ENCODE measurements around the gene CDH23.

The CDH23 gene

DNA sequence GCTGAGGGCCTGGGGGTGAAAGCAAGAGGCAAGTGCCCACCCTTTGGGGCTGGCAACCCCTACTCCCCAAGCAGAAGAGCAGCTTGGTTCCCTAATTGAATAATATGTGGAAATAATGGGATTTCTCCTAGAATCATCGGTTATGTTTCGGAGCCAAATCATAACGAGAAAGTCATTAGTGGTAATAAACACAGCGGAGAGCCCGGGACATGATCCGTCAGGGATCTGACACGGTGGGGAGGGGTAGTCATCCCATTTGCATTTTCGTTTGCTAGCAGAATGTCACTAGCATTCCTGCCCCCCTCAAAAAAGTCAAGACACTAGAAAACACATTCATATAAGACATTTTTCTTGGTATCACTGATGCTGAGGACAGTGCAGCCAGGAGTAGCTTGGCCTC is 140.4 kb downstream of the CDH23 start:
- Histone ChIP-seq H3K9me3 (ENCODE audit: insufficient read depth, low read depth, low read length) (no peaks in the 10 kb centered on the region), H3K4me1 (ENCODE audit: control insufficient read depth in 1 of 2, insufficient read depth in 2 of 2, low read length in 2 of 2) (peaks cover 1 to 7% of the 10 kb centered on the region in 2 experiments), H2BK12ac (ENCODE audit: low read length) (no peak overlapping the region), H2BK120ac (ENCODE audit: insufficient read depth, low read length, poor library complexity) (no peak overlapping the region), H3K79me1 (ENCODE audit: low read length) (no peaks in the 10 kb centered on the region), H4K8ac (ENCODE audit: low read depth, low read length) (no peak overlapping the region), H2AFZ (ENCODE audit: insufficient read depth, low read length, poor library complexity) (no peak overlapping the region), H3K9ac (ENCODE audit: low read length) (no peak overlapping the region), H3K4me3 (ENCODE audit: low read depth, low read length) (no peak overlapping the region), H3K27me3 (ENCODE audit: insufficient read depth, low read length) (no peaks in the 10 kb centered on the region), H3K27ac (ENCODE audit: low read depth, low read length) (no peak overlapping the region), H4K12ac (ENCODE audit: low read depth, low read length) (no peak overlapping the region), H3K4ac (ENCODE audit: low read depth, low read length) (no peak overlapping the region), H3K23ac (ENCODE audit: low read length) (no peak overlapping the region), H3K36me3 (ENCODE audit: control insufficient read depth in 1 of 2, insufficient read depth in 2 of 2, low read length in 2 of 2) (no peaks in the 10 kb centered on the region), H2BK5ac (ENCODE audit: low read depth, low read length, poor library complexity) (no peak overlapping the region), H3K14ac (ENCODE audit: low read length) (no peak overlapping the region), H3K79me2 (ENCODE audit: control insufficient read depth, insufficient read depth, low read length, poor library complexity) (no peaks in the 10 kb centered on the region), H2AK5ac (ENCODE audit: low read length) (no peak overlapping the region), H3K4me2 (ENCODE audit: low read length) (no peak overlapping the region), H3K18ac (ENCODE audit: low read length) (no peak overlapping the region), H4K91ac (ENCODE audit: low read depth, low read length) (no peak overlapping the region)
- no peak for DNase-seq
- WGBS (ENCODE audit: extremely low coverage, insufficient coverage, insufficient read length) = no CpG with 5 or more reads among the region's 8 CpGs

DNA sequence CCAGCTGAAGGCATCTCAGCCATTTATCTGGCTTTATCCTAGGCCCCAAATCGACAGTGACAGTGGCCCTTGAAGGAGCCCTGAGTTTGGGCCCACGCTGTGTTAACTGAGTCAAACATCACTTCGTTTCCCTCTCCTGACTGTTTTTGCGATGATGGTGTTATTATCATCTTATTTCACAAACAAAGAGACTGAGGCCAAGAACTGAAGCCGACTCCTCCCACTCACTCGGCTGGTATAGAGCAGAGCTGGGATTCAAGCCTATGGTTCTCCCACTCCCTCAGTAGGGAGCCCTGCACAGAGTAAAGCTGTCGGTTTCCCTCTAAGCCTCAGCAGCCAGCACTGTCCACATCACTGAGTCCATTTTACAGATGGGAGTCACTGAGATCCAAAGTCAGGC is 141.0 kb downstream of the CDH23 start:
- H3K79me2 ChIP-seq (ENCODE audit: control insufficient read depth, insufficient read depth, low read length, poor library complexity) = no peaks in the 10 kb centered on the region
- no CpG with 5 or more reads among the region's 7 CpGs for WGBS (ENCODE audit: extremely low coverage, insufficient coverage, insufficient read length)
- no peak overlapping the region for H4K12ac ChIP-seq (ENCODE audit: low read depth, low read length)

DNA sequence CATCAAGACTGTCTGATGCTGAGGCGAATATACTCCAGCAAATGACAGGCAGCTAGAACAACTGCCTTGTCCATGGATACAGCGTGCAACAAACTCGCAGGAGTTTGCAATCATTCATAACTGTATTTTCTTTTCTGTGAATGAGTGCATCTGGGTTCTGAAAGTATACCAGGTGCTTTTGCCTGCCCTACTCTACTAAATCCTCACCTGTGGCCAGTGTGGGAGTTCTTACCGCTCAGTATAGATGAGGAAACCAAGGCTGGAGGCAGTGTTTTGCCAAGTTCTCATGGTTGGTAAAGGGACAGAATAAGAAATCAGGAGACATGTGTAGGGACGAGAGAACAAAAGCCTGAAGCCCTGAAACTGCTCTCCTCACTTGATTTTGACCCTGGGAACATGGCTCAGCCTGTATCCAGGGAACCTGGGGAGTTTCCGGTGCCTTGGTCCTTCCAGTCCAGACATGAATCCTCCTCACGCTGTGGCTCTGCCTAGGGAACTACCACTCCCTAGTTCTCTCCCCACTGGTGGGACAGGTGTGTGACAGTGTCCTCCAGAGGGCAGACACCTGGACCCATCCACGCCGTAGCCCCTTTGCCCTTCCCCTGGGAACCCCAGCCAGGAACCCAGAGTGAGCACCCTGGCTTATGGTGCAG is 142.0 kb downstream of the CDH23 start:
- no peak overlapping the region for H3K4me3 ChIP-seq (ENCODE audit: low read depth, low read length)
- no peak overlapping the region for H3K4ac ChIP-seq (ENCODE audit: low read depth, low read length)
- H2BK120ac ChIP-seq (ENCODE audit: insufficient read depth, low read length, poor library complexity) = no peak overlapping the region
- H3K9ac ChIP-seq (ENCODE audit: low read length) = no peak overlapping the region
- no peaks in the 10 kb centered on the region for H3K79me1 ChIP-seq (ENCODE audit: low read length)
- H4K91ac ChIP-seq (ENCODE audit: low read depth, low read length) = no peak overlapping the region
- H3K9me3 ChIP-seq (ENCODE audit: insufficient read depth, low read depth, low read length) = no peaks in the 10 kb centered on the region
- WGBS (ENCODE audit: extremely low coverage, insufficient coverage, insufficient read length) = no CpG with 5 or more reads among the region's 9 CpGs
- no peak overlapping the region for H2AK5ac ChIP-seq (ENCODE audit: low read length)
- H3K27ac ChIP-seq (ENCODE audit: low read depth, low read length) = no peak overlapping the region
- H2BK5ac ChIP-seq (ENCODE audit: low read depth, low read length, poor library complexity) = no peak overlapping the region
- no peak overlapping the region for H2BK12ac ChIP-seq (ENCODE audit: low read length)
- H3K23ac ChIP-seq (ENCODE audit: low read length) = no peak overlapping the region
- H4K8ac ChIP-seq (ENCODE audit: low read depth, low read length) = no peak overlapping the region
- H3K14ac ChIP-seq (ENCODE audit: low read length) = no peak overlapping the region
- no peaks in the 10 kb centered on the region for H3K36me3 ChIP-seq (ENCODE audit: control insufficient read depth in 1 of 2, insufficient read depth in 2 of 2, low read length in 2 of 2)
- H3K27me3 ChIP-seq (ENCODE audit: insufficient read depth, low read length) = no peaks in the 10 kb centered on the region
- H3K79me2 ChIP-seq (ENCODE audit: control insufficient read depth, insufficient read depth, low read length, poor library complexity) = no peaks in the 10 kb centered on the region
- peaks cover 11 to 17% of the 10 kb centered on the region in 2 experiments for H3K4me1 ChIP-seq (ENCODE audit: control insufficient read depth in 1 of 2, insufficient read depth in 2 of 2, low read length in 2 of 2)
- no peak overlapping the region for H4K12ac ChIP-seq (ENCODE audit: low read depth, low read length)
- no peak overlapping the region for H3K18ac ChIP-seq (ENCODE audit: low read length)
- no peak for DNase-seq
- H2AFZ ChIP-seq (ENCODE audit: insufficient read depth, low read length, poor library complexity) = no peak overlapping the region
- no peak overlapping the region for H3K4me2 ChIP-seq (ENCODE audit: low read length)

More for the DNA sequence above, 141.0 kb downstream of the CDH23 start:
- H2BK12ac ChIP-seq (ENCODE audit: low read length) = no peak overlapping the region
- no peaks in the 10 kb centered on the region for H3K79me1 ChIP-seq (ENCODE audit: low read length)
- no peak for DNase-seq
- H3K9me3 ChIP-seq (ENCODE audit: insufficient read depth, low read depth, low read length) = no peaks in the 10 kb centered on the region
- H3K27ac ChIP-seq (ENCODE audit: low read depth, low read length) = no peak overlapping the region
- no peak overlapping the region for H3K4me2 ChIP-seq (ENCODE audit: low read length)
- H3K27me3 ChIP-seq (ENCODE audit: insufficient read depth, low read length) = no peaks in the 10 kb centered on the region
- H3K4me1 ChIP-seq (ENCODE audit: control insufficient read depth in 1 of 2, insufficient read depth in 2 of 2, low read length in 2 of 2) = peaks cover 5 to 11% of the 10 kb centered on the region in 2 experiments
- no peaks in the 10 kb centered on the region for H3K36me3 ChIP-seq (ENCODE audit: control insufficient read depth in 1 of 2, insufficient read depth in 2 of 2, low read length in 2 of 2)
- H2BK5ac ChIP-seq (ENCODE audit: low read depth, low read length, poor library complexity) = no peak overlapping the region
- no peak overlapping the region for H2BK120ac ChIP-seq (ENCODE audit: insufficient read depth, low read length, poor library complexity)
- no peak overlapping the region for H2AFZ ChIP-seq (ENCODE audit: insufficient read depth, low read length, poor library complexity)
- H4K8ac ChIP-seq (ENCODE audit: low read depth, low read length) = no peak overlapping the region
- H3K18ac ChIP-seq (ENCODE audit: low read length) = no peak overlapping the region
- H3K9ac ChIP-seq (ENCODE audit: low read length) = no peak overlapping the region
- H2AK5ac ChIP-seq (ENCODE audit: low read length) = no peak overlapping the region
- no peak overlapping the region for H3K23ac ChIP-seq (ENCODE audit: low read length)
- H3K4ac ChIP-seq (ENCODE audit: low read depth, low read length) = no peak overlapping the region
- no peak overlapping the region for H3K4me3 ChIP-seq (ENCODE audit: low read depth, low read length)
- H4K91ac ChIP-seq (ENCODE audit: low read depth, low read length) = no peak overlapping the region
- no peak overlapping the region for H3K14ac ChIP-seq (ENCODE audit: low read length)

DNA sequence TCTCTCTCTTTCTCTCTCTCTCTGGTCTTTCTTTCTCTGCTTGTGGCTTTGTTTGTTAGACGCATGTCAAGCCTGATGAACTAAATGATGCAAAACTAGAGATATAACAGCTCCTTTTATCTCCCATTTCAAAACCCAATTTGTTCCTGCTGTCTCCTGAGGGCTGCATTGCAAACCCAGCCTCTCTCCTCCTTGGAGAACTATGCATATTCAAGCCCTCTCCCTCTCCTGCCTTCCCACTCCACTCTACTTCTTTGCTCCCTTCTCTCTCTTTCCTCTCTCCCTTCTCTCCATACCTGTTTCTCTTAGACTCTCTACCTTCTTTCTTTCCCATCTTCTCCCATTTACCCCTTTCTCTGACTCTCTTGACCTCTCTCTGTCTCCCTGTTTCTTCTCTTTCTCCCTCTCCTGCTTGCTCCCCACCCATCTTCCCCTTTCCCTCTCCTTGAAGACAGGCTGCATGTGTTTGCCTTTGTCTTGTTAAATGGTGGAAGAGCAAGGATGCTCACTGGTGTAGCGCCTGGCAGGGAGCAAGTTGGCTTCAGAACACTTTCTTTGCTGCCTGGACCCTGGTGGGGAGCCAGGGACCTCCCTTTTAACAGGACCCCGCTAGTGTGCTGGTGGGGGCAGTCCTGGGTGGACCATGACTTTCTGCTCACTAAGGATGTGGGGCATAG is 142.9 kb downstream of the CDH23 start:
- H3K4me1 ChIP-seq (ENCODE audit: control insufficient read depth in 1 of 2, insufficient read depth in 2 of 2, low read length in 2 of 2) = peaks cover 11 to 16% of the 10 kb centered on the region in 2 experiments

More for the DNA sequence above, 142.9 kb downstream of the CDH23 start:
- Histone ChIP-seq H2AFZ (ENCODE audit: insufficient read depth, low read length, poor library complexity) (no peak overlapping the region), H3K79me2 (ENCODE audit: control insufficient read depth, insufficient read depth, low read length, poor library complexity) (no peaks in the 10 kb centered on the region), H4K8ac (ENCODE audit: low read depth, low read length) (no peak overlapping the region), H3K36me3 (ENCODE audit: control insufficient read depth in 1 of 2, insufficient read depth in 2 of 2, low read length in 2 of 2) (no peaks in the 10 kb centered on the region), H3K4me2 (ENCODE audit: low read length) (no peak overlapping the region), H3K4me3 (ENCODE audit: low read depth, low read length) (no peak overlapping the region), H3K23ac (ENCODE audit: low read length) (no peak overlapping the region), H2BK12ac (ENCODE audit: low read length) (no peak overlapping the region), H4K12ac (ENCODE audit: low read depth, low read length) (no peak overlapping the region), H2AK5ac (ENCODE audit: low read length) (no peak overlapping the region), H3K27ac (ENCODE audit: low read depth, low read length) (no peak overlapping the region), H3K27me3 (ENCODE audit: insufficient read depth, low read length) (no peaks in the 10 kb centered on the region), H3K14ac (ENCODE audit: low read length) (no peak overlapping the region), H3K79me1 (ENCODE audit: low read length) (no peaks in the 10 kb centered on the region), H4K91ac (ENCODE audit: low read depth, low read length) (no peak overlapping the region), H3K9ac (ENCODE audit: low read length) (no peak overlapping the region), H2BK120ac (ENCODE audit: insufficient read depth, low read length, poor library complexity) (no peak overlapping the region), H2BK5ac (ENCODE audit: low read depth, low read length, poor library complexity) (no peak overlapping the region), H3K18ac (ENCODE audit: low read length) (no peak overlapping the region), H3K9me3 (ENCODE audit: insufficient read depth, low read depth, low read length) (no peaks in the 10 kb centered on the region), H3K4ac (ENCODE audit: low read depth, low read length) (no peak overlapping the region)
- no CpG with 5 or more reads among the region's 3 CpGs for WGBS (ENCODE audit: extremely low coverage, insufficient coverage, insufficient read length)
- DNase-seq = no peak
